HEK293 (cell line): ENCODE results near the gene NSG1.

Source experiments
- CTCF ChIA-PET: fragments of 350-600 bp; formaldehyde crosslinking; extraction: SDS; loops from one replicate; lab custom pipeline; 2021; ENCODE audit warnings: antibody characterized with exemption; lab: Yijun Ruan, JAX
- POLR2A ChIA-PET: fragments of 300-600 bp; formaldehyde crosslinking; extraction: SDS; loops from one replicate; lab custom pipeline; 2020; ENCODE audit warnings: antibody characterized with exemption, inconsistent platforms; lab: Yijun Ruan, JAX
- H3K27ac ChIP-seq: fragments of 200-500 bp; sonication (Bioruptor generic); 2 replicates; pipeline ENCODE4 v1.5.1; 2014; ENCODE audit warnings: low read depth, low read length, control low read depth, inconsistent platforms; ENCODE audit errors: extremely low read depth
- H3K36me3 ChIP-seq, 2 experiments: fragments of 200-500 bp in 1 of 2; sonication (Bioruptor generic) in 1 of 2; 1 replicate in 1 of 2; 2 replicates in 1 of 2; pipeline ENCODE4 v1.5.1; 2014 to 2017; ENCODE audit warnings: inconsistent platforms in 2 of 2, low read length in 2 of 2; ENCODE audit not compliant: control insufficient read depth in 2 of 2, insufficient read depth in 1 of 2
- H3K4me1 ChIP-seq: fragments of 200-500 bp; sonication (Bioruptor generic); 2 replicates; pipeline ENCODE4 v1.5.1; 2014; ENCODE audit warnings: mild to moderate bottlenecking, low read length, inconsistent platforms; ENCODE audit not compliant: control insufficient read depth, insufficient read depth
- H3K4me3 ChIP-seq: 2 replicates; pipeline ENCODE4 v1.5.1; 2011; ENCODE audit warnings: low read depth, mild to moderate bottlenecking, control low read depth, low read length, moderate library complexity
- H3K9me3 ChIP-seq: fragments of 200-500 bp; sonication (Bioruptor generic); 2 replicates; pipeline ENCODE4 v1.5.1; 2014; ENCODE audit warnings: low read depth, low read length, inconsistent platforms; ENCODE audit not compliant: control insufficient read depth, insufficient read depth
- KLF8 ChIP-seq: fragments of 450-650 bp; formaldehyde crosslinking; IDR thresholded peaks from 2 replicates; pipeline ENCODE4 v1.5.1; 2016; ENCODE audit warnings: missing biosample characterization, missing genetic modification characterization
- ZEB2 ChIP-seq: fragments of 450-650 bp; formaldehyde crosslinking; IDR thresholded peaks from 2 replicates; pipeline ENCODE4 v1.5.1; 2016; ENCODE audit warnings: missing biosample characterization, missing genetic modification characterization
- ZNF114 ChIP-seq: fragments of 450-650 bp; formaldehyde crosslinking; IDR thresholded peaks from 2 replicates; pipeline ENCODE4 v1.5.0; 2017; ENCODE audit warnings: missing biosample characterization, missing genetic modification characterization
- ZNF146 ChIP-seq: fragments of 450-650 bp; formaldehyde crosslinking; IDR thresholded peaks from 2 replicates; pipeline ENCODE4 v1.5.1; 2016; ENCODE audit warnings: missing biosample characterization, missing genetic modification characterization
- ZNF155 ChIP-seq: fragments of 450-650 bp; formaldehyde crosslinking; IDR thresholded peaks from 2 replicates; pipeline ENCODE4 v1.5.1; 2016; ENCODE audit warnings: missing biosample characterization, missing genetic modification characterization
- ZNF211 ChIP-seq: fragments of 450-650 bp; formaldehyde crosslinking; IDR thresholded peaks from 2 replicates; pipeline ENCODE4 v1.5.1; 2016; ENCODE audit warnings: low read depth, missing biosample characterization, missing genetic modification characterization
- ZNF311 ChIP-seq: fragments of 450-650 bp; formaldehyde crosslinking; IDR thresholded peaks from 2 replicates; pipeline ENCODE4 v1.5.1; 2017; ENCODE audit warnings: missing biosample characterization, missing genetic modification characterization, borderline replicate concordance
- ZNF514 ChIP-seq: fragments of 450-650 bp; formaldehyde crosslinking; IDR thresholded peaks from 2 replicates; pipeline ENCODE4 v1.5.1; 2016; ENCODE audit warnings: missing biosample characterization, missing genetic modification characterization
- ZNF521 ChIP-seq: fragments of 450-650 bp; formaldehyde crosslinking; IDR thresholded peaks from 2 replicates; pipeline ENCODE4 v1.5.1; 2017; ENCODE audit warnings: missing biosample characterization, mild to moderate bottlenecking, missing genetic modification characterization
- ZNF529 ChIP-seq: fragments of 450-650 bp; formaldehyde crosslinking; IDR thresholded peaks from 2 replicates; pipeline ENCODE4 v1.5.1; 2017; ENCODE audit warnings: missing genetic modification characterization, missing biosample characterization; ENCODE audit not compliant: insufficient replicate concordance
- TF ChIP-seq, protein P1 (sequence below): fragments of 450-650 bp; formaldehyde crosslinking; IDR thresholded peaks from 2 replicates; pipeline ENCODE4 v1.5.1; 2016; ENCODE audit warnings: missing biosample characterization, missing genetic modification characterization
- TF ChIP-seq, protein P2 (sequence below): fragments of 450-650 bp; formaldehyde crosslinking; conservative IDR thresholded peaks from 2 replicates; pipeline ENCODE4 v1.5.1; 2016; ENCODE audit warnings: low read depth, missing biosample characterization, missing genetic modification characterization
- TF ChIP-seq, protein P3 (sequence below): fragments of 450-650 bp; formaldehyde crosslinking; IDR thresholded peaks from 2 replicates; pipeline ENCODE4 v1.5.1; 2017; ENCODE audit warnings: missing biosample characterization, mild to moderate bottlenecking, missing genetic modification characterization, moderate library complexity

NSG1 gene

DNA sequence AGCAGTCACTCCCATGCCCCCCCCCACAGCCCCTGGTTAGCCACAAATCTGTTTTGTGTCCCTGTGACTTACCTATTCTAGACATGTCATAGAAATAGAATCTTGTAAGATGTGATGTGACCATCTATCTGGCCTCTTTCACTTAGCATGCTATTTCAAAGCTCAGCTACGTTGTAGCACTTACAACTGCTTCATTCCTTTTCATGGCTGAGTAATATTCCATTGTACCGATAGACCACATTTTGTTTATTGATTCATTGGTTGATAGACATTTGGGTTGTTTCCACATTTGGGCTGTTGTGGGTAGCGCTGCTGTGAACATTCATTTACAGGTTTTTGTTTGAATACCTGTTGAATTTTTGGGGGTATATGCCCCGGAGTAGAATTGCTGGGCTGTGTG lies 11.5 kb downstream of the NSG1 start:
- ChIA-PET CTCF (interaction anchor here (1.2 kb wide), 1 partner anchor 14 kb away, joined by 6 read pairs; no protein-coding TSS in a partner anchor), POLR2A (no interaction called here)
- TF ChIP-seq ZNF146 (tag by site-specific recombination) (peak; percentile 91), ZNF114 (no peak)
- TF ChIP-seq, protein P1, sequence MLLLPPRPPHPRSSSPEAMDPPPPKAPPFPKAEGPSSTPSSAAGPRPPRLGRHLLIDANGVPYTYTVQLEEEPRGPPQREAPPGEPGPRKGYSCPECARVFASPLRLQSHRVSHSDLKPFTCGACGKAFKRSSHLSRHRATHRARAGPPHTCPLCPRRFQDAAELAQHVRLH (tag by site-specific recombination), result 0 out of 2 replicates have a peak, but pooled peaks have one; percentile 14
- no peak overlapping the region for H3K4me3 ChIP-seq
- H3K27ac ChIP-seq, result no peak overlapping the region
- H3K36me3 ChIP-seq, result no peaks in the 10 kb centered on the region
- no peaks in the 10 kb centered on the region for H3K4me1 ChIP-seq
- no peaks in the 10 kb centered on the region for H3K9me3 ChIP-seq

DNA sequence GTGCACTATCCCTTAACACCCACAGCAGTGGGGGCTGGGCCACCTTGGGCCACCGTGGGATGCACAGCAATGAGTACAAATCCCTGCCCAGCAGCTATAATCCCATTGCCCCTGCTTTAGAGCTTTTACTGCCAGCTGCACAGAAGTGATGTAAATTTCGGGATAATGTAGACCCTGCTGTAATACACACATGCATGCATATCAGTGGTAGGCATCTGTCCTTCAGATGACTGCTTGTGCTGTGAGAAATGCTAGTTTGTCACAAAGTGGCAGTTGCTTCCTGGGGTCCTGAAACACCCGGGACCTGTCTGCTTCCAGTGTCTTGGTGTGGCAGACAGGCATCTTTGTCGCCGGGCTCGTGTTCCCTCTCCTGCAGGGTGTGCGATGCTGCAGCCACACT lies 14.1 kb downstream of the NSG1 start:
- no peaks in the 10 kb centered on the region for H3K36me3 ChIP-seq
- POLR2A ChIA-PET, result no interaction called here

DNA sequence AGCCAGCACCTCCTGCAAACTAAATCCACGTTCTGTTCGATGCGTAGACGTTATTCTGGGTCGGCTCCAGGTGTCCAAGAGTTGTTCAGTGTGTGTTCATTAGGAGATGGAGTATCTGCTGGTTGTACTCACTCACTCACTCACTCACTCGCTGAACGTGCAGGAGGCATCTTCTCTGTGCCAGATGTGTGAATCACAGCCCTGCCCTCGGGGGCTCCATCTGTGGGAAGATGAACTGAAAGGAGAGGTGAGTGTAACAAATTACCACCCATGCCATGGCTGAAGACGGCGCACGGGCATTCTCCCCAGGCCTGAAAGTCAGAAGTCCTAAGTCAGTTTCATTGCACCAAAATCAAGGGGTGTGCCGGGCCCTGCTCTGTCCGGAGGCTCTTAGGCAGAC lies 16.1 kb downstream of the NSG1 start:
- Histone ChIP-seq H3K9me3 (no peaks in the 10 kb centered on the region), H3K27ac (no peak overlapping the region), H3K4me3 (no peak overlapping the region), H3K36me3 (no peaks in the 10 kb centered on the region), H3K4me1 (no peaks in the 10 kb centered on the region)
- TF ChIP-seq ZNF514 (tag by site-specific recombination) (no peak), ZNF211 (tag by site-specific recombination) (no peak), KLF8 (tag by site-specific recombination) (no peak), ZNF155 (tag by site-specific recombination) (no peak), ZNF521 (no peak)
- TF ChIP-seq, protein P2, sequence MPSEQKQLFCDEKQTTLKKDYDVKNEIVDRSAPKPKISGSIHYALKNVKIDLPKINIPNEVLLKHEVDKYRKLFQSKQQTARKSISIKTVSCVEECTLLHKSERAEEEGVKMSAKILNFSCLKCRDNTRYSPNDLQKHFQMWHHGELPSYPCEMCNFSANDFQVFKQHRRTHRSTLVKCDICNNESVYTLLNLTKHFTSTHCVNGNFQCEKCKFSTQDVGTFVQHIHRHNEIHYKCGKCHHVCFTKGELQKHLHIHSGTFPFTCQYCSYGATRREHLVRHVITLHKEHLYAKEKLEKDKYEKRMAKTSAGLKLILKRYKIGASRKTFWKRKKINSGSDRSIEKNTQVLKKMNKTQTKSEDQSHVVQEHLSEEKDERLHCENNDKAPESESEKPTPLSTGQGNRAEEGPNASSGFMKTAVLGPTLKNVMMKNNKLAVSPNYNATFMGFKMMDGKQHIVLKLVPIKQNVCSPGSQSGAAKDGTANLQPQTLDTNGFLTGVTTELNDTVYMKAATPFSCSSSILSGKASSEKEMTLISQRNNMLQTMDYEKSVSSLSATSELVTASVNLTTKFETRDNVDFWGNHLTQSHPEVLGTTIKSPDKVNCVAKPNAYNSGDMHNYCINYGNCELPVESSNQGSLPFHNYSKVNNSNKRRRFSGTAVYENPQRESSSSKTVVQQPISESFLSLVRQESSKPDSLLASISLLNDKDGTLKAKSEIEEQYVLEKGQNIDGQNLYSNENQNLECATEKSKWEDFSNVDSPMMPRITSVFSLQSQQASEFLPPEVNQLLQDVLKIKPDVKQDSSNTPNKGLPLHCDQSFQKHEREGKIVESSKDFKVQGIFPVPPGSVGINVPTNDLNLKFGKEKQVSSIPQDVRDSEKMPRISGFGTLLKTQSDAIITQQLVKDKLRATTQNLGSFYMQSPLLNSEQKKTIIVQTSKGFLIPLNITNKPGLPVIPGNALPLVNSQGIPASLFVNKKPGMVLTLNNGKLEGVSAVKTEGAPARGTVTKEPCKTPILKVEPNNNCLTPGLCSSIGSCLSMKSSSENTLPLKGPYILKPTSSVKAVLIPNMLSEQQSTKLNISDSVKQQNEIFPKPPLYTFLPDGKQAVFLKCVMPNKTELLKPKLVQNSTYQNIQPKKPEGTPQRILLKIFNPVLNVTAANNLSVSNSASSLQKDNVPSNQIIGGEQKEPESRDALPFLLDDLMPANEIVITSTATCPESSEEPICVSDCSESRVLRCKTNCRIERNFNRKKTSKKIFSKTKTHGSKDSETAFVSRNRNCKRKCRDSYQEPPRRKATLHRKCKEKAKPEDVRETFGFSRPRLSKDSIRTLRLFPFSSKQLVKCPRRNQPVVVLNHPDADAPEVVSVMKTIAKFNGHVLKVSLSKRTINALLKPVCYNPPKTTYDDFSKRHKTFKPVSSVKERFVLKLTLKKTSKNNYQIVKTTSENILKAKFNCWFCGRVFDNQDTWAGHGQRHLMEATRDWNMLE (tag by site-specific recombination), result no peak
- ChIA-PET POLR2A (no interaction called here), CTCF (no interaction called here)

More for the DNA sequence above, 14.1 kb downstream of the NSG1 start:
- CTCF ChIA-PET, result interaction anchor here (1.1 kb wide), 1 partner anchor 16 kb away, joined by 3 read pairs; no protein-coding TSS in a partner anchor
- Histone ChIP-seq H3K9me3 (no peaks in the 10 kb centered on the region), H3K4me1 (no peaks in the 10 kb centered on the region), H3K27ac (no peak overlapping the region), H3K4me3 (no peak overlapping the region)
- TF ChIP-seq ZNF311 (tag by site-specific recombination) (no peak), ZNF529 (no peak), ZEB2 (tag by site-specific recombination) (no peak)
- TF ChIP-seq, protein P3, sequence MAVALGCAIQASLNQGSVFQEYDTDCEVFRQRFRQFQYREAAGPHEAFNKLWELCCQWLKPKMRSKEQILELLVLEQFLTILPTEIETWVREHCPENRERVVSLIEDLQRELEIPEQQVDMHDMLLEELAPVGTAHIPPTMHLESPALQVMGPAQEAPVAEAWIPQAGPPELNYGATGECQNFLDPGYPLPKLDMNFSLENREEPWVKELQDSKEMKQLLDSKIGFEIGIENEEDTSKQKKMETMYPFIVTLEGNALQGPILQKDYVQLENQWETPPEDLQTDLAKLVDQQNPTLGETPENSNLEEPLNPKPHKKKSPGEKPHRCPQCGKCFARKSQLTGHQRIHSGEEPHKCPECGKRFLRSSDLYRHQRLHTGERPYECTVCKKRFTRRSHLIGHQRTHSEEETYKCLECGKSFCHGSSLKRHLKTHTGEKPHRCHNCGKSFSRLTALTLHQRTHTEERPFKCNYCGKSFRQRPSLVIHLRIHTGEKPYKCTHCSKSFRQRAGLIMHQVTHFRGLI (tag by site-specific recombination), result no peak
